ENCODE results near the gene ARHGEF5. TPM values are rescaled to one million over a fixed set of nuclear protein-coding genes. Genes with fewer than 3 reads are reported as not detected.

ARHGEF5 gene
- total RNA-seq, 1 experiment from 2014 or later, result 44.2 TPM

DNA sequence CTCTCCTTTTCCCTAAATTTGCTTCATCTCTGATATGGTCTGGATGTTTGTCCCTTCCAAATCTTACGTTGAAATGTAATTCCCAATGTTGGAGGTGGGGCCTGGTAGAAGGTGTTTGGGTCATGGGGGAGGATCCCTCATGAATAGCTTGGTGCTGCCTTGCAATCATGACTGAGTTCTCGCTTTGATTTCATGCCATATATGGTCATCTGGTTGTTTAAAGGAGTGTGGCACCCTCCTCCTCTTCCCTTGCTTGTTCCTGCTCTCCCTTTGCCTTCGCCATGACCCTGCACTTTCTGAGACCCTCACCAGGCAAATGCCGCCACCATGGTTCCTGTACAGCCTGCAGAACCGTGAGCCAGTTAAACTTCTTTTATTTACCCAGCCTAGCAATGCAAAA, 33.7 kb downstream of the ARHGEF5 start:
- no peaks in the 10 kb centered on the region for H3K36me3 ChIP-seq (ENCODE audit: control insufficient read depth in 1 of 2, insufficient read depth in 2 of 2, low read length in 2 of 2)
- no peak overlapping the region for H3K4me2 ChIP-seq (ENCODE audit: low read length)
- ChIA-PET RAD21 (ENCODE audit: low non-redundant PET in 1 of 2, low total read pairs in 2 of 2, uncharacterized antibody in 2 of 2, unreplicated experiment in 2 of 2) (no interaction called here), CTCF (no interaction called here), POLR2A (no interaction called here)
- DNase-seq (ENCODE audit: low read depth, low spot score), result no peak
- H3K79me2 ChIP-seq (ENCODE audit: insufficient read depth, low read length), result no peaks in the 10 kb centered on the region
- no TSS peak for BruUV-seq (replicated peaks)
- H3K27ac ChIP-seq (ENCODE audit: low read depth, low read length), result no peak overlapping the region
- no peak overlapping the region for H2AFZ ChIP-seq (ENCODE audit: low read depth, low read length, poor library complexity, severe bottlenecking)
- no peaks in the 10 kb centered on the region for H3K9me3 ChIP-seq (ENCODE audit: control insufficient read depth in 1 of 2, insufficient read depth in 1 of 2, low read depth in 1 of 2, low read length in 2 of 2)
- TF ChIP-seq ZFX (IDR thresholded peaks at IDR 0.05), result no peak
- no peak for TF ChIP-seq POLR2AphosphoS5 (IDR thresholded peaks at IDR 0.05; ENCODE audit: low read depth, low read length)
- TF ChIP-seq TCF7L2 (IDR thresholded peaks at IDR 0.05; ENCODE audit: borderline replicate concordance, extremely low read depth, insufficient read depth, insufficient read length), result no peak
- no peak for TF ChIP-seq CEBPB (IDR thresholded peaks at IDR 0.05; ENCODE audit: low read depth)
- TF ChIP-seq ZNF274 (IDR thresholded peaks at IDR 0.05; ENCODE audit: low read depth, low read length), result no peak
- no peak for TF ChIP-seq SP1 (IDR thresholded peaks at IDR 0.05; ENCODE audit: low read depth)
- peak; percentile 73; the same call in 1 of the 2 replicates for TF ChIP-seq SRF (IDR thresholded peaks at IDR 0.05; ENCODE audit: low read depth)
- H4K20me1 ChIP-seq (ENCODE audit: insufficient read depth), result no peaks in the 10 kb centered on the region
- no peak overlapping the region for H3K9ac ChIP-seq (ENCODE audit: low read length)
- intact Hi-C loops (cut with micrococcal nuclease), result no loop called here
- no peaks in the 10 kb centered on the region for H3K27me3 ChIP-seq (ENCODE audit: insufficient read depth, low read length)
- H3K4me1 ChIP-seq (ENCODE audit: control insufficient read depth in 1 of 2, insufficient read depth in 2 of 2, low read length in 2 of 2), result peaks cover 15 to 27% of the 10 kb centered on the region in 2 experiments
- no peak for ATAC-seq
- no peaks in the 10 kb centered on the region for H3K9me2 ChIP-seq (ENCODE audit: insufficient read depth)
- H3K4me3 ChIP-seq (replicated peaks in 1 of 2; ENCODE audit: low read depth in 1 of 2, low read length in 2 of 2), result no peak overlapping the region

- no TSS peak for BruUV-seq (replicated peaks)
- H3K9me3 ChIP-seq (ENCODE audit: control insufficient read depth in 1 of 2, insufficient read depth in 1 of 2, low read depth in 1 of 2, low read length in 2 of 2), result no peaks in the 10 kb centered on the region
- no peaks in the 10 kb centered on the region for H3K36me3 ChIP-seq (ENCODE audit: control insufficient read depth in 1 of 2, insufficient read depth in 2 of 2, low read length in 2 of 2)
- POLR2A ChIA-PET, result no interaction called here
- RAD21 ChIA-PET (ENCODE audit: low non-redundant PET in 1 of 2, low total read pairs in 2 of 2, uncharacterized antibody in 2 of 2, unreplicated experiment in 2 of 2), result no interaction called here
- CTCF ChIA-PET, result no interaction called here
- intact Hi-C loops (cut with micrococcal nuclease), result no loop called here
- no peaks in the 10 kb centered on the region for H3K9me2 ChIP-seq (ENCODE audit: insufficient read depth)
- no peak overlapping the region for H3K27ac ChIP-seq (ENCODE audit: low read depth, low read length)
- no peak overlapping the region for H3K4me3 ChIP-seq (replicated peaks in 1 of 2; ENCODE audit: low read depth in 1 of 2, low read length in 2 of 2)
- peaks cover 3 to 12% of the 10 kb centered on the region in 2 experiments; a peak in 3 of 4 replicates for H3K4me1 ChIP-seq (ENCODE audit: control insufficient read depth in 1 of 2, insufficient read depth in 2 of 2, low read length in 2 of 2)
- ATAC-seq (no peak), DNase-seq (ENCODE audit: low read depth, low spot score) (no peak)
- no peaks in the 10 kb centered on the region for H3K79me2 ChIP-seq (ENCODE audit: insufficient read depth, low read length)
- H3K27me3 ChIP-seq (ENCODE audit: insufficient read depth, low read length), result no peaks in the 10 kb centered on the region
- H2AFZ ChIP-seq (ENCODE audit: low read depth, low read length, poor library complexity, severe bottlenecking), result no peak overlapping the region
- no peaks in the 10 kb centered on the region for H4K20me1 ChIP-seq (ENCODE audit: insufficient read depth)
- H3K4me2 ChIP-seq (ENCODE audit: low read length), result no peak overlapping the region
- TF ChIP-seq SRF (IDR thresholded peaks at IDR 0.05; ENCODE audit: low read depth) (no peak), EZH2 (IDR thresholded peaks at IDR 0.05) (no peak), CEBPB (IDR thresholded peaks at IDR 0.05; ENCODE audit: low read depth) (no peak), ATF3 (IDR thresholded peaks at IDR 0.05) (no peak), POLR2A (IDR thresholded peaks at IDR 0.05; ENCODE audit: borderline replicate concordance, extremely low read depth, insufficient read depth, insufficient read length) (no peak), CBX3 (IDR thresholded peaks at IDR 0.05; ENCODE audit: low read depth) (no peak), RAD21 (IDR thresholded peaks at IDR 0.05; ENCODE audit: low read depth) (no peak), EZH2phosphoT487 (IDR thresholded peaks at IDR 0.05; ENCODE audit: borderline replicate concordance) (no peak), SP1 (IDR thresholded peaks at IDR 0.05; ENCODE audit: low read depth) (no peak), FOSL1 (IDR thresholded peaks at IDR 0.05; ENCODE audit: low read depth) (no peak)
- H3K9ac ChIP-seq (ENCODE audit: low read length), result no peak overlapping the region
These were observed 35.3 kb downstream of the ARHGEF5 start for GRCh38 chr7:144390481-144390880.

Measured in HCT116 (cell line).